ENCODE data around the gene RSAD1. TPM values are rescaled to one million over a fixed set of nuclear protein-coding genes. Genes with fewer than 3 reads are reported as not detected.

Gene RSAD1
- total RNA-seq, 1 donor from 2014 or later, result 40.8 TPM

DNA sequence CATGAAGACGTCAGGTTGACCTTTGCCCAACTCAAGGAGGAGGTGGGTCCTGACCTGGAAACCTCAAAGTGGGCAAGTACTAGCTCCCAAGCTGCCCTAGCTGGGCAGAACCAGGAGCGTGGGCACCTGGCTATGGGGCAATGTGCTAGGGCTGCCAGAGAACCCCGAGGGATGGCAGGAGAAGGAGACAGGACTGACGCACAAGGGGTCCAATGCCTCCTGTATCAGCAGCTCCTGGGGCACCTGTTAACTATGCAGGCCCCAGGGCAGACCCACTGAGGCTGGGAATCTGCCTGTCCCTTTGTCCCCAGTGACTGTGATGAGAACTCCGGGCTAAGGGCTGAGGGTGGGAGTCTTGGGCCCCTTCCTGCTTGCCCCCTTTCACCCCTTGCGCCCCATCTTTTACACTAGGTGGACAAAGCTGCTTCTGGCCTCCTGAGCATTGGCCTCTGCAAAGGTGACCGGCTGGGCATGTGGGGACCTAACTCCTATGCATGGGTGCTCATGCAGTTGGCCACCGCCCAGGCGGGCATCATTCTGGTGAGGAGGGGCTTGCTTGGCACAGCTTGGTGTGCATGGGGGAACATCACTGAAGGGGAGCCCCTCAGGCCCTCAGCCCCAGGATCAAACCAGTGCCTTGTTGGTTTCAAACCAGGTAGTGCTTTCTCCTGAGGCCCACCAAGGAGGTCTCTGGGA is 17.7 kb upstream of the RSAD1 start:
- H3K27ac Mint-ChIP-seq, result no peak overlapping the region

GRCh38 chr17:50461550-50462132 is 17.0 kb upstream of the RSAD1 start:
- Mint-ChIP-seq H3K27me3 (ENCODE audit: low read depth) (no peaks in the 10 kb centered on the region), H3K4me1 (peaks cover 6% of the 10 kb centered on the region), H3K36me3 (peaks cover 14% of the 10 kb centered on the region), H3K9me3 (no peaks in the 10 kb centered on the region), H3K27ac (no peak overlapping the region), H3K4me3 (no peak overlapping the region)
- no peak for TF ChIP-seq CTCF (IDR thresholded peaks at IDR 0.05; ENCODE audit: unreplicated experiment)
- no peak for DNase-seq (ENCODE audit: low spot score in 2 of 2, unreplicated experiment in 2 of 2)

More for the DNA sequence above, 17.7 kb upstream of the RSAD1 start:
- peaks cover 6% of the 10 kb centered on the region for H3K4me1 Mint-ChIP-seq
- no peaks in the 10 kb centered on the region for H3K9me3 Mint-ChIP-seq
- H3K36me3 Mint-ChIP-seq, result peaks cover 15% of the 10 kb centered on the region
- H3K4me3 Mint-ChIP-seq, result no peak overlapping the region
- H3K27me3 Mint-ChIP-seq (ENCODE audit: low read depth), result no peaks in the 10 kb centered on the region
- no peak for TF ChIP-seq CTCF (IDR thresholded peaks at IDR 0.05; ENCODE audit: unreplicated experiment)
- no peak for DNase-seq (ENCODE audit: low spot score in 2 of 2, unreplicated experiment in 2 of 2)

DNA sequence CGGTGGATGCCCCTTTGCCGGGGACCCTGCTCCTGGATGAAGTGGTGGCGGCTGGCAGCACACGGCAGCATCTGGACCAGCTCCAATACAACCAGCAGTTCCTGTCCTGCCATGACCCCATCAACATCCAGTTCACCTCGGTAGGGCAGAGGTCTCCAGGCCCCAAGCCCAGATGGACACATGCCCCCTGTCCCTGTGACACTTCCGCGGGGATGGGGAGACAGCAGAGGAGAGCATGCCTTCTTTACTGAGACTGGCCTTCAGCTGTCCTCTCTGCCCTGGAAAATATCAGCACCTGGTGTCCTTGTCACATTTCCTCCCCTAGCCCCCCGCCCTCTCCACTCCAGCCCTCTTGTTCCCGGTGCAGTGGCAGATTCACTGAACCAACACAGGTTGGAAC is 16.2 kb upstream of the RSAD1 start:
- H3K27me3 Mint-ChIP-seq (ENCODE audit: low read depth), result peaks cover 7% of the 10 kb centered on the region
- H3K27ac Mint-ChIP-seq, result no peak overlapping the region
- H3K36me3 Mint-ChIP-seq, result peaks cover 14% of the 10 kb centered on the region
- H3K4me3 Mint-ChIP-seq, result no peak overlapping the region
- no peak for TF ChIP-seq CTCF (IDR thresholded peaks at IDR 0.05; ENCODE audit: unreplicated experiment)
- no peak for DNase-seq (ENCODE audit: low spot score in 2 of 2, unreplicated experiment in 2 of 2)
- no peaks in the 10 kb centered on the region for H3K9me3 Mint-ChIP-seq
- peaks cover 6% of the 10 kb centered on the region for H3K4me1 Mint-ChIP-seq

DNA sequence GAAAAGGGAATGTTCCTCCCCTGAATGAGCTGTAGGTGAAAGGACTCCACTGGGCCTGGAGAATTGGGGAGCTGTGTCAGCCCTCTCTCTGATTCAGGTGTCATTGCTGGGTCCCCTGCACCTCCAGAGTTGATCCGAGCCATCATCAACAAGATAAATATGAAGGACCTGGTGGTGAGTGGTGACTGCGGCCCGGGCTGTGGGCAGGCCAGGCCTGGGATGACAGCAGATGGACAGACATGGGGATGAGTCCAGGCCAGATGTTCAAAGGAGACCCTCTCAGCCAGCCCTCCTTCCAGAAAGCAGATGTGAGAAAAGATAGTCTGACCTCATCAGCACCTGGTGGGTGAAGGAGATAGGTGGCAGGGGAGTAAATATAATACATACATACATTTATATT is 14.5 kb upstream of the RSAD1 start:
- H3K27me3 Mint-ChIP-seq (ENCODE audit: low read depth), result peaks cover 20% of the 10 kb centered on the region
- no peak overlapping the region for H3K4me3 Mint-ChIP-seq
- no peaks in the 10 kb centered on the region for H3K9me3 Mint-ChIP-seq
- no peak for TF ChIP-seq CTCF (IDR thresholded peaks at IDR 0.05; ENCODE audit: unreplicated experiment)
- H3K36me3 Mint-ChIP-seq, result peaks cover 14% of the 10 kb centered on the region
- H3K4me1 Mint-ChIP-seq, result no peaks in the 10 kb centered on the region
- no peak for DNase-seq (ENCODE audit: low spot score in 2 of 2, unreplicated experiment in 2 of 2)
- H3K27ac Mint-ChIP-seq, result no peak overlapping the region

GRCh38 chr17:50464736-50465135 is 13.9 kb upstream of the RSAD1 start:
- Mint-ChIP-seq H3K9me3 (no peaks in the 10 kb centered on the region), H3K27ac (no peak overlapping the region), H3K27me3 (ENCODE audit: low read depth) (peaks cover 20% of the 10 kb centered on the region), H3K4me1 (no peaks in the 10 kb centered on the region), H3K4me3 (no peak overlapping the region), H3K36me3 (peaks cover 14% of the 10 kb centered on the region)
- no peak for DNase-seq (ENCODE audit: low spot score in 2 of 2, unreplicated experiment in 2 of 2)
- no peak for TF ChIP-seq CTCF (IDR thresholded peaks at IDR 0.05; ENCODE audit: unreplicated experiment)

Measured in mesothelial cell of epicardium (in vitro differentiated cells).